ENCODE measurements around the gene CD160. TPM values are rescaled to one million over a fixed set of nuclear protein-coding genes. Genes with fewer than 3 reads are reported as not detected.

CD160 gene
- total RNA-seq, 2 experiments from 2014 or later = 13.6 to 16.9 TPM

DNA sequence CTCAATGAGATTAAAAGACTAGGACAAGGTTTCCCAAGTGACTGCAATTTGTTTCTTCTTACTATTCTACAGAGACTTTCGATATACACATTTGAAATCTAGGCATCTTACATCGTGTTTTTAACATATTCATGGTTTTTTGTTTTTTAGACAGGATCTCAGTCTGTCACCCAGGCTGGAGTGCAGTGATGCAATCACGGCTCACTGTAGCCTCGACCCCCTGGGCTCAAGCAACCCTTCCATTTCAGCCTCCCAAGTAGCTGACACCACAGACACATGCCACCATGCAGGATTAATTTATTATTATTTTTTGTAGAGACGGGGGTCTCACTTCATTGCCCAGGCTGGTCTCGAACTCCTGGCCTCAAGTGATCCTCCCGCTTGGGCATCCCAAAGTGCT, 13.7 kb upstream of the CD160 start:
- no peaks in the 10 kb centered on the region for H3K27me3 Mint-ChIP-seq
- TF ChIP-seq CTCF (IDR thresholded peaks at IDR 0.05) = no peak
- ChIA-PET CTCF (interaction anchor here (1.1 to 2.6 kb wide), 3 partner anchors 15 to 140 kb away, joined by 3 to 15 read pairs (median 3); partner anchors contain the start of gene NUDT17), POLR2A (interaction anchor here (0.8 kb wide), 1 partner anchor 14 kb away, joined by 3 read pairs; the partner anchor contains the start of gene CD160)
- no peak overlapping the region for H3K27ac Mint-ChIP-seq
- no peaks in the 10 kb centered on the region for H3K4me1 Mint-ChIP-seq (ENCODE audit: low read depth)
- no peak for ATAC-seq
- no peak overlapping the region for H3K4me3 Mint-ChIP-seq
- no peaks in the 10 kb centered on the region for H3K9me3 Mint-ChIP-seq
- intact Hi-C loops (cut with micrococcal nuclease) = no loop called here
- no peaks in the 10 kb centered on the region for H3K36me3 Mint-ChIP-seq (ENCODE audit: low read depth)
- no peak for DNase-seq

- ChIA-PET CTCF (interaction anchor here (2.6 kb wide), 1 partner anchor 15 kb away, joined by 15 read pairs; no protein-coding TSS in a partner anchor), POLR2A (no interaction called here)
- Mint-ChIP-seq H3K4me3 (no peak overlapping the region), H3K36me3 (ENCODE audit: low read depth) (no peaks in the 10 kb centered on the region), H3K27me3 (no peaks in the 10 kb centered on the region), H3K4me1 (ENCODE audit: low read depth) (no peaks in the 10 kb centered on the region), H3K27ac (no peak overlapping the region), H3K9me3 (no peaks in the 10 kb centered on the region)
- no peak for DNase-seq
- no peak for TF ChIP-seq CTCF (IDR thresholded peaks at IDR 0.05)
- intact Hi-C loops (cut with micrococcal nuclease) = no loop called here
- no peak for ATAC-seq
Observed at GRCh38 chr1:145706086-145706664, 13.1 kb upstream of the CD160 start.

DNA sequence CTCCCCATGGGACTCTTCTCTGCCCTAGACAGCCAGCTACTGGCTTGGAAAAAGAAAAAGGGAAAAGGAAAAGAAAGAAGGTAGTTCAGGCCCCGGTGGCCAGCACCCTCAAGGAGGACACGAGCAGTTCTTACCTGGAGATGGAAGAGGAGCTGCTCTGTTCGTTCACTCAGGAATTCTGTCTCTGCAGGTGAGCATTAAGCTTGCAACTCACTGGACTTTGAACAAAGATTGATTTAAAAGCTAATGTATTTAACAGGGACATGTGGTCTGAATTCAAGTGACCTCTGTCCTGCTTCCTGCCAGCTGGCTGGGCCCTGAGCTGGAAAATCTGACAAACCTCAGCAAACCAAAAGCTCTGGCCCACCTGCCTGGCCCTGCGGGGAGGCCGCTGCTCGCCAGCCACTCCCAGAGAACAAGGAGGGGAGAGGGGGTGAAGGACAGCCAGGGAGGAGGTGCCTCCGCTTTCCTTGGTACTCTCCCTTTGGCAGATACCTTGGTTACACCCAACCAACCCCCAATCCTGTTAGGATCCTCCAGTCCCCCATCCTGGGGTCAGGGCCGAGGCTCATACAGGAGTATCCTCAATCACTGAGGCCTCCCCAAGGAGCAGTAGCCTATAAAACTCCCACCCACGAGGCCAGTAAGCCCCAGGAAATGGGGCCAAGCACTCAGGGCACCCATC, 12.0 kb upstream of the CD160 start, which contains the start of gene PDZK1:
Gene PDZK1 (minus strand): TSS at position 186 of the 685 bp plus-strand sequence. CDS start 19,347 bp downstream, outside the sequence.
- ChIA-PET CTCF (interaction anchor here (1.6 kb wide), 1 partner anchor 14 kb away, joined by 5 read pairs; no protein-coding TSS in a partner anchor), POLR2A (no interaction called here)
- ATAC-seq (no peak), DNase-seq (no peak)
- Mint-ChIP-seq H3K27ac (no peak within 1 kb of the TSS), H3K27me3 (no peaks in the 10 kb centered on the region), H3K4me1 (ENCODE audit: low read depth) (no peaks in the 10 kb centered on the region), H3K4me3 (no peak within 1 kb of the TSS), H3K9me3 (no peaks in the 10 kb centered on the region), H3K36me3 (ENCODE audit: low read depth) (no peaks in the 10 kb centered on the region)
- intact Hi-C loops (cut with micrococcal nuclease) = no loop called here
- TF ChIP-seq CTCF (IDR thresholded peaks at IDR 0.05) = no peak

DNA sequence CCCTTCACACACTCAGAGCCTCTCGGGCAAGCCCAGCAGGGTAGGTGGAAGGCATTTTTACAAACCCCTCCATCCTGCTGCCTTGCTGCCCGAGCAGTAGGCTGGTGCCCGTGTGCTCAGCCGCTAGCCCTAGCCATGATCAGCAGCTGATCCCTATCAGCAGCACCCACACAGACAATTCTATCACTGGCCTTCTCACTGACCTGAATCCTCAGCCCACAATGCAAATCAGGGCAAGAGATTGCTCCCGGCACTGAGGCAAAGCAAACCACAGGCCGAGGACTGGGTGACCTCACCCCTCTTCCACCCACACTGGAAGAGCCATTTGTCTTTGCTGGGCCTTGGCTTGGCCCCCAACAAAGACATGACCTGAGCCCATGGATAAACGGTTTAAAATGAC, 11.2 kb upstream of the CD160 start:
- intact Hi-C loops (cut with micrococcal nuclease) = no loop called here
- H3K36me3 Mint-ChIP-seq (ENCODE audit: low read depth) = no peaks in the 10 kb centered on the region
- H3K27ac Mint-ChIP-seq = no peak overlapping the region

More for the DNA sequence above, 11.2 kb upstream of the CD160 start:
- no peak overlapping the region for H3K4me3 Mint-ChIP-seq
- DNase-seq (no peak), ATAC-seq (no peak)
- CTCF ChIA-PET = interaction anchor here (1.6 kb wide), 1 partner anchor 13 kb away, joined by 5 read pairs; no protein-coding TSS in a partner anchor
- POLR2A ChIA-PET = no interaction called here
- H3K9me3 Mint-ChIP-seq = no peaks in the 10 kb centered on the region
- TF ChIP-seq CTCF (IDR thresholded peaks at IDR 0.05) = no peak
- H3K27me3 Mint-ChIP-seq = no peaks in the 10 kb centered on the region
- H3K4me1 Mint-ChIP-seq (ENCODE audit: low read depth) = no peaks in the 10 kb centered on the region
